Measurements from ENCODE around the gene WNK2.
"Not testable (repeated sequence)": the region's sequence is repeated elsewhere in the genome, so short reads cannot be mapped to it uniquely, and the experiment has no call there.

Gene WNK2

DNA sequence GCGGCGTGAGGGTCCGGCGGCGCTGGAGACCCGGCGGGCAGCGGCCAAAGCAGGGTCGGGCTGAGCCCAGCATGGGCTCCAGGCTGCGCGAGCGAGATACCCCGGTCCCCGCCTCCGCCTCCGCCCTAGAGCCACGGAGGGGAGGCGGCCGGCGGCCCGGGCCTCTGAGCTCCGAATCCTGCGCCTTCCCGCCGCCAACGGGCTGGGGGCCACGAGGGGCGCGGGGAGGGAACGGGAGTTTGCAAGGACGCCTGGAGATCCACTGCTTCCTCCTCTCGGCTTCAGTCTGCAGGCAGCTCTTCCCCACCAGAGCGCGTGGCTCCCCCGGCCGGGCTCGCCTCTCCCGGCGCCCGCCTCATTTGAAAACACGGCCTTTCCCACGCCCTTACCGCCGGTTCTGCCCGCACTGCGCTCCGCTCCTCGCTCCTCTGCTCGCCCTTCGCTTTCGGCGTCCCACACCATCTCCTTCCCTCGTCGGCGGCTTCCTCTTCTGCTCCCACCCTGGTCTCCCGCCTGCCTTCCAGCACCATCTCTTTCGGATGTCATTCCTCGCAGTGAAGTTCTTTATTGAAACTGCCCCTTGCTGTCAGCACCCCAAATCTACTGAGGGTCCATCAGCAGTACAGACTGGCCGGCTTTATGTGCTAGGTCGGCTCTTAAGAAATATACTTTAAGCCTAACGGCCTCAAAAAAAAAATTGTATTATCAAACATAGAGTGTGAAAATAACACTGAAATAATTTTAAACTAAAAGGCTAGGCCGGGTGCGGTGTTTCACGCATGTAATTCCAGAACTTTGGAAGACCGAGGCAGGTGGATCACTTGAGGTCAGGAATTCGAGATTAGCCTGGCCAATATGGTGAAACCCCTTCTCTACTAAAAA is 162.5 kb downstream of the WNK2 start:
- no peak for TF ChIP-seq ZNF626 (tag by site-specific recombination; IDR thresholded peaks at IDR 0.05)
- TF ChIP-seq MYNN (tag by site-specific recombination; IDR thresholded peaks at IDR 0.05; ENCODE audit: borderline replicate concordance) = no peak
- TF ChIP-seq, protein P1, sequence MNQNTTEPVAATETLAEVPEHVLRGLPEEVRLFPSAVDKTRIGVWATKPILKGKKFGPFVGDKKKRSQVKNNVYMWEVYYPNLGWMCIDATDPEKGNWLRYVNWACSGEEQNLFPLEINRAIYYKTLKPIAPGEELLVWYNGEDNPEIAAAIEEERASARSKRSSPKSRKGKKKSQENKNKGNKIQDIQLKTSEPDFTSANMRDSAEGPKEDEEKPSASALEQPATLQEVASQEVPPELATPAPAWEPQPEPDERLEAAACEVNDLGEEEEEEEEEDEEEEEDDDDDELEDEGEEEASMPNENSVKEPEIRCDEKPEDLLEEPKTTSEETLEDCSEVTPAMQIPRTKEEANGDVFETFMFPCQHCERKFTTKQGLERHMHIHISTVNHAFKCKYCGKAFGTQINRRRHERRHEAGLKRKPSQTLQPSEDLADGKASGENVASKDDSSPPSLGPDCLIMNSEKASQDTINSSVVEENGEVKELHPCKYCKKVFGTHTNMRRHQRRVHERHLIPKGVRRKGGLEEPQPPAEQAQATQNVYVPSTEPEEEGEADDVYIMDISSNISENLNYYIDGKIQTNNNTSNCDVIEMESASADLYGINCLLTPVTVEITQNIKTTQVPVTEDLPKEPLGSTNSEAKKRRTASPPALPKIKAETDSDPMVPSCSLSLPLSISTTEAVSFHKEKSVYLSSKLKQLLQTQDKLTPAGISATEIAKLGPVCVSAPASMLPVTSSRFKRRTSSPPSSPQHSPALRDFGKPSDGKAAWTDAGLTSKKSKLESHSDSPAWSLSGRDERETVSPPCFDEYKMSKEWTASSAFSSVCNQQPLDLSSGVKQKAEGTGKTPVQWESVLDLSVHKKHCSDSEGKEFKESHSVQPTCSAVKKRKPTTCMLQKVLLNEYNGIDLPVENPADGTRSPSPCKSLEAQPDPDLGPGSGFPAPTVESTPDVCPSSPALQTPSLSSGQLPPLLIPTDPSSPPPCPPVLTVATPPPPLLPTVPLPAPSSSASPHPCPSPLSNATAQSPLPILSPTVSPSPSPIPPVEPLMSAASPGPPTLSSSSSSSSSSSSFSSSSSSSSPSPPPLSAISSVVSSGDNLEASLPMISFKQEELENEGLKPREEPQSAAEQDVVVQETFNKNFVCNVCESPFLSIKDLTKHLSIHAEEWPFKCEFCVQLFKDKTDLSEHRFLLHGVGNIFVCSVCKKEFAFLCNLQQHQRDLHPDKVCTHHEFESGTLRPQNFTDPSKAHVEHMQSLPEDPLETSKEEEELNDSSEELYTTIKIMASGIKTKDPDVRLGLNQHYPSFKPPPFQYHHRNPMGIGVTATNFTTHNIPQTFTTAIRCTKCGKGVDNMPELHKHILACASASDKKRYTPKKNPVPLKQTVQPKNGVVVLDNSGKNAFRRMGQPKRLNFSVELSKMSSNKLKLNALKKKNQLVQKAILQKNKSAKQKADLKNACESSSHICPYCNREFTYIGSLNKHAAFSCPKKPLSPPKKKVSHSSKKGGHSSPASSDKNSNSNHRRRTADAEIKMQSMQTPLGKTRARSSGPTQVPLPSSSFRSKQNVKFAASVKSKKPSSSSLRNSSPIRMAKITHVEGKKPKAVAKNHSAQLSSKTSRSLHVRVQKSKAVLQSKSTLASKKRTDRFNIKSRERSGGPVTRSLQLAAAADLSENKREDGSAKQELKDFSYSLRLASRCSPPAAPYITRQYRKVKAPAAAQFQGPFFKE (tag by site-specific recombination; IDR thresholded peaks at IDR 0.05; ENCODE audit: borderline replicate concordance) = no peak
- TF ChIP-seq, protein P2, sequence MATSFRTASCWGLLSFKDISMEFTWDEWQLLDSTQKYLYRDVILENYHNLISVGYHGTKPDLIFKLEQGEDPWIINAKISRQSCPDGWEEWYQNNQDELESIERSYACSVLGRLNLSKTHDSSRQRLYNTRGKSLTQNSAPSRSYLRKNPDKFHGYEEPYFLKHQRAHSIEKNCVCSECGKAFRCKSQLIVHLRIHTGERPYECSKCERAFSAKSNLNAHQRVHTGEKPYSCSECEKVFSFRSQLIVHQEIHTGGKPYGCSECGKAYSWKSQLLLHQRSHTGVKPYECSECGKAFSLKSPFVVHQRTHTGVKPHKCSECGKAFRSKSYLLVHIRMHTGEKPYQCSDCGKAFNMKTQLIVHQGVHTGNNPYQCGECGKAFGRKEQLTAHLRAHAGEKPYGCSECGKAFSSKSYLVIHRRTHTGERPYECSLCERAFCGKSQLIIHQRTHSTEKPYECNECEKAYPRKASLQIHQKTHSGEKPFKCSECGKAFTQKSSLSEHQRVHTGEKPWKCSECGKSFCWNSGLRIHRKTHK (tag by site-specific recombination; IDR thresholded peaks at IDR 0.05) = no peak
- no peak for TF ChIP-seq ZNF670 (tag by site-specific recombination; IDR thresholded peaks at IDR 0.05; ENCODE audit: low read depth)
- TF ChIP-seq, protein P3, sequence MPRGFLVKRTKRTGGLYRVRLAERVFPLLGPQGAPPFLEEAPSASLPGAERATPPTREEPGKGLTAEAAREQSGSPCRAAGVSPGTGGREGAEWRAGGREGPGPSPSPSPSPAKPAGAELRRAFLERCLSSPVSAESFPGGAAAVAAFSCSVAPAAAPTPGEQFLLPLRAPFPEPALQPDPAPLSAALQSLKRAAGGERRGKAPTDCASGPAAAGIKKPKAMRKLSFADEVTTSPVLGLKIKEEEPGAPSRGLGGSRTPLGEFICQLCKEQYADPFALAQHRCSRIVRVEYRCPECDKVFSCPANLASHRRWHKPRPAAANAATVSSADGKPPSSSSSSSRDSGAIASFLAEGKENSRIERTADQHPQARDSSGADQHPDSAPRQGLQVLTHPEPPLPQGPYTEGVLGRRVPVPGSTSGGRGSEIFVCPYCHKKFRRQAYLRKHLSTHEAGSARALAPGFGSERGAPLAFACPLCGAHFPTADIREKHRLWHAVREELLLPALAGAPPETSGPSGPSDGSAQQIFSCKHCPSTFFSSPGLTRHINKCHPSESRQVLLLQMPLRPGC (tag by site-specific recombination; IDR thresholded peaks at IDR 0.05) = no peak
- TF ChIP-seq BCL11A (tag by site-specific recombination; IDR thresholded peaks at IDR 0.05; ENCODE audit: low read depth) = no peak
- no peak for TF ChIP-seq GFI1B (tag by site-specific recombination; IDR thresholded peaks at IDR 0.05)
- TF ChIP-seq GLI4 (tag by site-specific recombination; IDR thresholded peaks at IDR 0.05) = no peak
- no peak for TF ChIP-seq ZNF24 (tag by site-specific recombination; IDR thresholded peaks at IDR 0.05)
- no peak for TF ChIP-seq BCL11B (tag by site-specific recombination; IDR thresholded peaks at IDR 0.05; ENCODE audit: low read depth)
- no peak for TF ChIP-seq ZNF366 (tag by site-specific recombination; conservative IDR thresholded peaks at IDR 0.05)
- Histone ChIP-seq H3K27ac (ENCODE audit: extremely low read depth, low read depth, low read length) (no peak overlapping the region), H3K4me3 (ENCODE audit: low read depth, low read length) (no peak overlapping the region), H3K4me1 (ENCODE audit: control insufficient read depth, insufficient read depth, low read length) (no peaks in the 10 kb centered on the region), H3K9me3 (ENCODE audit: control insufficient read depth, insufficient read depth, low read depth, low read length) (no peaks in the 10 kb centered on the region), H3K36me3 (ENCODE audit: control insufficient read depth in 2 of 2, insufficient read depth in 1 of 2, low read length in 2 of 2) (no peaks in the 10 kb centered on the region)
- ChIA-PET POLR2A (no interaction called here), CTCF (no interaction called here)

DNA sequence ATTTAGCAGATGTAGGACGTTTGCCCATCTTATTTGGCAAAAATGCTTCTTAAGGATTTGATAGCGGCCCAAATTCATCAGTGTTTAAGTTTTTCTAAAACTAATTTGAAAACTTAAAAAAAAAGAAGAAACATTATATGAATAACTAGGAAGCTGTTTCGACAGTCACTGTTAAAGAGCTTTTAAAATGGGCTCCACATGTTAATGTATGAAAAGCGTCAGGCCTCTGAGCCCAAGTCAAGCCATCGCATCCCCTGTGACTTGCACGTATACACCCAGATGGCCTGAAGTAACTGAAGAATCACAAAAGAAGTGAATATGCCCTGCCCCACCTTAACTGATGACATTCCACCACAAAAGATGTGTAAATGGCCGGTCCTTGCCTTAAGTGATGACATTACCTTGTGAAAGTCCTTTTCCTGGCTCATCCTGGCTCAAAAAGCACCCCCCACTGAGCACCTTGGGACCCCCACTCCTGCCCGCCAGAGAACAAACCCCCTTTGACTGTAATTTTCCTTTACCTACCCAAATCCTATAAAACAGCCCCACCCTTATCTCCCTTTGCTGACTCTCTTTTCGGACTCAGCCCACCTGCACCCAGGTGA is 163.5 kb downstream of the WNK2 start:
- POLR2A ChIA-PET; H3K36me3 ChIP-seq (ENCODE audit: control insufficient read depth in 2 of 2, insufficient read depth in 1 of 2, low read length in 2 of 2); H3K4me3 ChIP-seq (ENCODE audit: low read depth, low read length); H3K27ac ChIP-seq (ENCODE audit: extremely low read depth, low read depth, low read length); H3K9me3 ChIP-seq (ENCODE audit: control insufficient read depth, insufficient read depth, low read depth, low read length); H3K4me1 ChIP-seq (ENCODE audit: control insufficient read depth, insufficient read depth, low read length); CTCF ChIA-PET: not testable (repeated sequence)

DNA sequence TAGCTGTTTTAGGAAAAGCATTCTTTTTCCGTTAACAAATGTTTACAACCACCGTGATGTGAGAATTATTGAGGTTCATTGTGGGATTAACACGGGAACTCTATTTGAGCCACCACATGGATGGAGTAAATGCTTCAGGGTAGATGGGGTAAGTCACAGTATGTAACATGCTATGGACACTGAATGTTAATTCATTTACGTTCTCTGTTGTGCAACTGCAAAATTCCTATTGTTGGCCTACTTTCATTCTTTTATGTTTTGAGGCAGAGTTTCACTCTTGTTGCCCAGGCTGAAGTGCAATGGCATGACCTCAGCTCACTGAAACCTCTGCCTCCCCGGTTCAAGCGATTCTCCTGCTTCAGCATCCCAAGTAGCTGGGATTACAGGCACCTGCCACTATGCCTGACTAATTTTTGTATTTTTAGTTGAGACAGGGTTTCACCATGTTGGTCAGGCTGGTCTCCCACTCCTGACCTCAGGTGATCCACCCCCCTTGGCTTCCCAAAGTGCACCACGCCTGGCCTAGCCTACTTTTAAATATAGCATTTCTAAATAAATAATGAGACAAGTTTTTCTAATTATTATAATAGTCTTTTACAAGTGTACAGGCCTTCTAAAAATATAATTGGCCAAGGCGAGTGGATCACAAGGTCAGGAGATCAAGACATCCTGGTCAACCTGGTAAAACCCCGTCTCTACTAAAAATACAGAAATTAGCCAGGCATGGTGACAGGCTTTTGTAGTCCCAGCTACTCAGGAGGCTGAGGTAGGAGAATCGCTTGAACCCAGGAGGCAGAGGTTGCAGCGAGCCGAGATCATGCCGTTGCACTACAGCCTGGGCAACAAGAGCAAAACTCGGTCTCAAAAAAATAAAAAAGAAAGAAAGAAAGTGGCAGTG is 169.7 kb downstream of the WNK2 start:
- H3K36me3 ChIP-seq (ENCODE audit: control insufficient read depth in 2 of 2, insufficient read depth in 1 of 2, low read length in 2 of 2); H3K4me1 ChIP-seq (ENCODE audit: control insufficient read depth, insufficient read depth, low read length); H3K4me3 ChIP-seq (ENCODE audit: low read depth, low read length); POLR2A ChIA-PET; H3K27ac ChIP-seq (ENCODE audit: extremely low read depth, low read depth, low read length); H3K9me3 ChIP-seq (ENCODE audit: control insufficient read depth, insufficient read depth, low read depth, low read length): not testable (repeated sequence)
- CTCF ChIA-PET = interaction anchor here (0.9 kb wide), 1 partner anchor 101 kb away, joined by 3 read pairs; no protein-coding TSS in a partner anchor

Data from HEK293 (cell line).